Colonic mucosa (tissue), 4 donors: ENCODE results near the gene LY6G6C. TPM values are rescaled to one million over a fixed set of nuclear protein-coding genes. Genes with fewer than 3 reads are reported as not detected.

Source experiments
- DNase-seq: peaks from one replicate; pipeline ENCODE4 v3.0.0-alpha.2; 2020
- H3K27ac ChIP-seq: fragments of 200-600 bp; one replicate; pipeline ENCODE4 v1.8.0; 2021
- H3K27me3 ChIP-seq: fragments of 200-600 bp; one replicate; pipeline ENCODE4 v1.8.0; 2021
- H3K36me3 ChIP-seq: fragments of 200-600 bp; one replicate; pipeline ENCODE4 v1.8.0; 2021
- H3K4me1 ChIP-seq: fragments of 200-600 bp; one replicate; pipeline ENCODE4 v1.8.0; 2021; ENCODE audit warnings: mild to moderate bottlenecking
- H3K4me3 ChIP-seq: fragments of 200-600 bp; one replicate; pipeline ENCODE4 v1.8.0; 2021
- H3K9ac ChIP-seq, 2 donors: one replicate each; pipeline ENCODE4 v1.7.0; 2013; ENCODE audit warnings: control low read depth in 2 of 2, low read depth in 2 of 2, low read length in 2 of 2
- H3K9me3 ChIP-seq: fragments of 200-600 bp; one replicate; pipeline ENCODE4 v1.8.0; 2021
- CTCF ChIP-seq: fragments of 200-600 bp; IDR thresholded peaks from one replicate; pipeline ENCODE4 v1.8.0; 2022; ENCODE audit warnings: antibody characterized with exemption, mild to moderate bottlenecking
- intact Hi-C: fragments of 100-400 bp; cut with DNase I; formaldehyde crosslinking; loops from one replicate; pipeline ENCODE4 v1.14.1; 2022
- total RNA-seq, 2 donors: library from RNA; stranded (reverse); fragmentation: NEBNext Ultra II Directional in 1 of 2; extraction: Animal tissue kit (Norgen Biotek cat#: 25700) in 1 of 2; gene quantifications; one replicate each; pipeline ENCODE4 v1.2.1, GENCODE V29; 2021
- donor health status: healthy.
- donor health status: DM: no; HTN: no; CAD: no.
- donor health status: DM: no; HTN: no; CAD: no.

LY6G6C gene
- total RNA-seq, 2 donors from 2014 or later, result 2.3 TPM; not detected in 1

- TF ChIP-seq CTCF, result no peak
- peaks cover 10% of the 10 kb centered on the region for H3K4me1 ChIP-seq
- peaks cover 6% of the 10 kb centered on the region for H3K36me3 ChIP-seq
- peak overlapping the region in 1 of 2 donors; percentile 100 for H3K9ac ChIP-seq
- intact Hi-C loops, result loop anchor here (5.0 kb wide), 1 partner anchor 35 kb away; the partner anchor contains the start of gene ABHD16A
- H3K27ac ChIP-seq, result peak overlapping the region; percentile 86
- no peak overlapping the region for H3K4me3 ChIP-seq
- no peaks in the 10 kb centered on the region for H3K27me3 ChIP-seq
- H3K9me3 ChIP-seq, result no peaks in the 10 kb centered on the region
- DNase-seq, result peak; percentile 76
Measured at GRCh38 chr6:31737315-31737990, 15.9 kb upstream of the LY6G6C start.

- intact Hi-C loops, result loop anchor here (5.0 kb wide), 1 partner anchor 35 kb away; the partner anchor contains the start of gene ABHD16A
- Histone ChIP-seq H3K9ac (peak overlapping the region; percentile 95 to 100), H3K27me3 (no peaks in the 10 kb centered on the region), H3K9me3 (no peaks in the 10 kb centered on the region), H3K36me3 (peaks cover 11% of the 10 kb centered on the region), H3K27ac (peak overlapping the region; percentile 86), H3K4me1 (peaks cover 10% of the 10 kb centered on the region), H3K4me3 (peak overlapping the region; percentile 74)
- DNase-seq, result peak; percentile 29
- TF ChIP-seq CTCF, result no peak
Measured at GRCh38 chr6:31736768-31737314, 15.3 kb upstream of the LY6G6C start.

GRCh38 chr6:31736021-31736767 lies 14.6 kb upstream of the LY6G6C start, which contains the start of gene CLIC1:
TSS of gene CLIC1 (minus strand) at chr6:31736530. CDS start at chr6:31736300, 230 bp downstream.
- intact Hi-C loops, result loop anchor here (5.0 kb wide), 1 partner anchor 34 kb away; the partner anchor contains the start of gene ABHD16A
- Histone ChIP-seq H3K27ac (peak within 1 kb of the TSS; percentile 86), H3K4me1 (peaks cover 10% of the 10 kb centered on the region), H3K9me3 (no peaks in the 10 kb centered on the region), H3K36me3 (peaks cover 14% of the 10 kb centered on the region), H3K27me3 (no peaks in the 10 kb centered on the region), H3K9ac (peak within 1 kb of the TSS; percentile 95 to 100), H3K4me3 (peak within 1 kb of the TSS; percentile 74)
- DNase-seq, result peak; percentile 95
- TF ChIP-seq CTCF, result no peak

GRCh38 chr6:31734821-31735406 lies 13.4 kb upstream of the LY6G6C start:
- TF ChIP-seq CTCF, result no peak
- Histone ChIP-seq H3K9ac (peak overlapping the region; percentile 95 to 100), H3K27ac (peak overlapping the region; percentile 86), H3K4me3 (peak overlapping the region; percentile 74), H3K27me3 (no peaks in the 10 kb centered on the region), H3K9me3 (no peaks in the 10 kb centered on the region), H3K4me1 (peaks cover 10% of the 10 kb centered on the region), H3K36me3 (peaks cover 14% of the 10 kb centered on the region)
- intact Hi-C loops, result loop anchor here (5.0 kb wide), 1 partner anchor 33 kb away; the partner anchor contains the start of gene ABHD16A
- peak; percentile 83 for DNase-seq

- H3K9ac ChIP-seq, result peak overlapping the region; percentile 95 to 100
- no peaks in the 10 kb centered on the region for H3K27me3 ChIP-seq
- H3K9me3 ChIP-seq, result no peaks in the 10 kb centered on the region
- H3K27ac ChIP-seq, result peak overlapping the region; percentile 86
- TF ChIP-seq CTCF, result no peak
- intact Hi-C loops, result no loop called here
- H3K36me3 ChIP-seq, result peaks cover 14% of the 10 kb centered on the region
- no peak for DNase-seq
- peak overlapping the region; percentile 74 for H3K4me3 ChIP-seq
- H3K4me1 ChIP-seq, result peaks cover 10% of the 10 kb centered on the region
Measured at GRCh38 chr6:31734247-31734820, 12.8 kb upstream of the LY6G6C start.
